H1 (cell line): ENCODE results near the gene YWHAQ.

Experiments used
- EZH2 ChIP-seq: fragments of 200-600 bp; sonication (generic); IDR thresholded peaks from 2 replicates; pipeline ENCODE4 v1.7.1; 2012; ENCODE audit warnings: low read depth, mild to moderate bottlenecking, moderate library complexity, low read length, inconsistent platforms; ENCODE audit not compliant: severe bottlenecking
- TF ChIP-seq, protein P1 (sequence below), 3 experiments: IDR thresholded peaks; 1 replicate in 2 of 3; 2 replicates in 1 of 3; pipeline versions ENCODE4 v1.5.1 to v1.6.1; 2011; ENCODE audit warnings: low read length in 3 of 3, mild to moderate bottlenecking in 3 of 3, inconsistent platforms in 2 of 3, low read depth in 1 of 3, moderate library complexity in 1 of 3; ENCODE audit not compliant: insufficient read depth in 1 of 3; ENCODE audit errors: control extremely low read depth in 1 of 3

DNA sequence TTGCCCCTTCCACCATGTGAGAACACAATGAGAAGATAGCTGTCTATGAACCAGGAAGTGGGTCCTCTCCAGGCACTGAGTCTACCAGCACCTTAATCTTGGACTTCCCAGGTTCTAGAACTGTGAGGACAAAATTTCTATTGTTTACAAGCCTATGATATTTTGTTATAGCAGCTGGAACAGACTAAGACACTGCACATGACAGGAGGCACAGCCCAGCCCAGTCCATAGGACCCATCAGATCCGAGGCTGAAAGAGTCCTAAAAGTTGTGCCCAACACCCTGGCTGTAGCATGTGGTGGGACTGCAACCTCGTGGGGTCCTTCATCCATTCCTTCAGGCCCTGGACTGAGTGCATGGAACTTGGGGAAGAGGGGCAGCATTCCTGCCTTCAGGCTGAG, 48.4 kb upstream of the YWHAQ start:
- TF ChIP-seq, protein P1, sequence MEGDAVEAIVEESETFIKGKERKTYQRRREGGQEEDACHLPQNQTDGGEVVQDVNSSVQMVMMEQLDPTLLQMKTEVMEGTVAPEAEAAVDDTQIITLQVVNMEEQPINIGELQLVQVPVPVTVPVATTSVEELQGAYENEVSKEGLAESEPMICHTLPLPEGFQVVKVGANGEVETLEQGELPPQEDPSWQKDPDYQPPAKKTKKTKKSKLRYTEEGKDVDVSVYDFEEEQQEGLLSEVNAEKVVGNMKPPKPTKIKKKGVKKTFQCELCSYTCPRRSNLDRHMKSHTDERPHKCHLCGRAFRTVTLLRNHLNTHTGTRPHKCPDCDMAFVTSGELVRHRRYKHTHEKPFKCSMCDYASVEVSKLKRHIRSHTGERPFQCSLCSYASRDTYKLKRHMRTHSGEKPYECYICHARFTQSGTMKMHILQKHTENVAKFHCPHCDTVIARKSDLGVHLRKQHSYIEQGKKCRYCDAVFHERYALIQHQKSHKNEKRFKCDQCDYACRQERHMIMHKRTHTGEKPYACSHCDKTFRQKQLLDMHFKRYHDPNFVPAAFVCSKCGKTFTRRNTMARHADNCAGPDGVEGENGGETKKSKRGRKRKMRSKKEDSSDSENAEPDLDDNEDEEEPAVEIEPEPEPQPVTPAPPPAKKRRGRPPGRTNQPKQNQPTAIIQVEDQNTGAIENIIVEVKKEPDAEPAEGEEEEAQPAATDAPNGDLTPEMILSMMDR (IDR thresholded peaks at IDR 0.05; ENCODE audit: control extremely low read depth in 1 of 3, insufficient read depth in 1 of 3, low read depth in 1 of 3, low read length in 3 of 3) = no peak
- TF ChIP-seq EZH2 = no peak
